OCI-LY3 (cell line): ENCODE data around the gene ATP2B3.
A peak's percentile ranks its signal among the peaks of the same experiment; 100 is the strongest.

Source experiments
- H2AFZ ChIP-seq: fragments of 200-600, 300-600 bp; shearing (Covaris generic); 2 replicates; pipeline ENCODE4 v1.6.0; 2014; ENCODE audit warnings: antibody characterized with exemption, low read depth, low read length
- H3K27ac ChIP-seq: fragments of 200-600, 300-600 bp; sonication (generic); 2 replicates; pipeline ENCODE4 v1.5.1; 2014; ENCODE audit warnings: mild to moderate bottlenecking, low read length, moderate library complexity, mixed read lengths
- H3K27me3 ChIP-seq: fragments of 200-600, 300-600 bp; sonication (generic); 2 replicates; pipeline ENCODE4 v1.6.1; 2014; ENCODE audit warnings: low read depth, low read length, mixed read lengths
- H3K36me3 ChIP-seq: fragments of 200-600, 300-600 bp; sonication (generic); replicated peaks from 2 replicates; pipeline ENCODE3; 2014; ENCODE audit warnings: low read depth, low read length, mixed read lengths
- H3K4me1 ChIP-seq: fragments of 300-600, 200-600 bp; sonication (generic); 2 replicates; pipeline ENCODE4 v1.6.1; 2014; ENCODE audit warnings: low read length, mixed read lengths
- H3K4me2 ChIP-seq: fragments of 200-600, 300-600 bp; sonication (generic); 2 replicates; pipeline ENCODE4 v1.6.1; 2014; ENCODE audit warnings: low read length, mixed read lengths
- H3K4me3 ChIP-seq: fragments of 300-600, 200-600 bp; sonication (generic); 2 replicates; pipeline ENCODE4 v1.5.1; 2014; ENCODE audit warnings: antibody characterized with exemption, mild to moderate bottlenecking, low read length, moderate library complexity
- H3K79me2 ChIP-seq: fragments of 300-600, 200-600 bp; shearing (Covaris generic); 2 replicates; pipeline ENCODE4 v1.6.1; 2014; ENCODE audit warnings: mild to moderate bottlenecking, low read length, mixed read lengths
- H3K9ac ChIP-seq: fragments of 300-600, 200-600 bp; shearing (Covaris generic); 2 replicates; pipeline ENCODE4 v1.6.0; 2014; ENCODE audit warnings: mild to moderate bottlenecking, low read length, moderate library complexity
- H3K9me3 ChIP-seq: fragments of 200-600, 300-600 bp; shearing (Covaris generic); 2 replicates; pipeline ENCODE4 v1.6.1; 2014; ENCODE audit warnings: low read length, mixed read lengths; ENCODE audit not compliant: insufficient read depth
- H4K20me1 ChIP-seq: fragments of 200-600, 300-600 bp; sonication (generic); 2 replicates; pipeline ENCODE4 v1.6.1; 2016; ENCODE audit warnings: low read length, mixed read lengths; ENCODE audit not compliant: insufficient read depth
- EZH2phosphoT487 ChIP-seq: fragments of 200-600 bp; shearing (Covaris generic); IDR thresholded peaks from 2 replicates; pipeline ENCODE4 v1.6.1; 2018; ENCODE audit warnings: antibody characterized with exemption, mixed run types, low read depth
- TF ChIP-seq, protein P1 (sequence below): fragments of 200-600, 300-600 bp; sonication (generic); IDR thresholded peaks from 2 replicates; pipeline ENCODE4 v1.5.1; 2014; ENCODE audit warnings: antibody characterized with exemption, low read length, low read depth

Gene ATP2B3

DNA sequence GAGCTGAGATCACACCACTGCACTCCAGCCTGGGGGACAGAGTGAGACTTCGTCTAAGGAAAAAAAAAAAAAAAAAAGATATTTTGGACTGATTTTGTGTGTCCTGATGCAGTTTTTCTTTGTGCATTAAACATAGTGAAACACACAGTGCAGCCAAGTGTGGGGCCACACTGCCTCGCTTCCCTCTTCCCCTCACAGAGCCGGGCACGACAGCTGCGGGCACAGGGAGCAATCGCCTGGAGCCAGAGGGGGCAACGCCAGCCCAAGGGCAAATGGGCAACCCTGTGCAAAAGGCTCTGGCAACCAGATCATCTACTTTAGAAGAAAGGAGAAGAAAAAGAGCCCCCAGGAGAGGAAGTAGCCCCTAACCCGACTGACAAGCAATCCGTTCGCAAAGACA, 95.0 kb downstream of the ATP2B3 start:
- peak overlapping the region; percentile 84 for H3K4me2 ChIP-seq
- H2AFZ ChIP-seq, result no peak overlapping the region
- H3K27ac ChIP-seq, result no peak overlapping the region
- no peaks in the 10 kb centered on the region for H3K9me3 ChIP-seq
- H4K20me1 ChIP-seq, result no peaks in the 10 kb centered on the region
- H3K4me1 ChIP-seq, result peaks cover 36% of the 10 kb centered on the region
- no peaks in the 10 kb centered on the region for H3K36me3 ChIP-seq
- H3K4me3 ChIP-seq, result peak overlapping the region; percentile 66
- H3K27me3 ChIP-seq, result peaks cover 44% of the 10 kb centered on the region
- H3K79me2 ChIP-seq, result no peaks in the 10 kb centered on the region
- TF ChIP-seq EZH2phosphoT487, result no peak
- TF ChIP-seq, protein P1, sequence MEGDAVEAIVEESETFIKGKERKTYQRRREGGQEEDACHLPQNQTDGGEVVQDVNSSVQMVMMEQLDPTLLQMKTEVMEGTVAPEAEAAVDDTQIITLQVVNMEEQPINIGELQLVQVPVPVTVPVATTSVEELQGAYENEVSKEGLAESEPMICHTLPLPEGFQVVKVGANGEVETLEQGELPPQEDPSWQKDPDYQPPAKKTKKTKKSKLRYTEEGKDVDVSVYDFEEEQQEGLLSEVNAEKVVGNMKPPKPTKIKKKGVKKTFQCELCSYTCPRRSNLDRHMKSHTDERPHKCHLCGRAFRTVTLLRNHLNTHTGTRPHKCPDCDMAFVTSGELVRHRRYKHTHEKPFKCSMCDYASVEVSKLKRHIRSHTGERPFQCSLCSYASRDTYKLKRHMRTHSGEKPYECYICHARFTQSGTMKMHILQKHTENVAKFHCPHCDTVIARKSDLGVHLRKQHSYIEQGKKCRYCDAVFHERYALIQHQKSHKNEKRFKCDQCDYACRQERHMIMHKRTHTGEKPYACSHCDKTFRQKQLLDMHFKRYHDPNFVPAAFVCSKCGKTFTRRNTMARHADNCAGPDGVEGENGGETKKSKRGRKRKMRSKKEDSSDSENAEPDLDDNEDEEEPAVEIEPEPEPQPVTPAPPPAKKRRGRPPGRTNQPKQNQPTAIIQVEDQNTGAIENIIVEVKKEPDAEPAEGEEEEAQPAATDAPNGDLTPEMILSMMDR, result no peak
- H3K9ac ChIP-seq, result 0 out of 2 replicates have a peak overlapping the region, but pooled peaks have one; percentile 22

DNA sequence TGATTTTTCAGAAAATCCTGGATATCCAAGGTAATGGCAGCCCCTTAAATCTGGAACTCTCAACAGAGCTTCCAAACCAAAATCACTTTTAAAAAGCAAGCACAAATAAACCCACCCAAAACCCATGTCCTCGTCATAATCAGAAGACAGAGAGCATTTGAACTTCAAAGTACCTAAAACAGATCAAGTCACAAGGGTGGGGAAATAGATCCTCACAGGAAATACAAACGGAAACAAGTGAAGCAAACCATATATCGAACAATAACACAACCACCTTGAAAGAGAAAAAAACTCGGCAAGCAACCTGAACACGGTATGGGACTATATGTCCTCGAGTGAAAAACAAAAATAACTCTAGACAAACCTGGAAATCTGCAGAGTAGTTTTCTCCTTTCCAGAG, 97.4 kb downstream of the ATP2B3 start:
- H3K9ac ChIP-seq, result no peak overlapping the region
- H4K20me1 ChIP-seq, result no peaks in the 10 kb centered on the region
- H3K4me3 ChIP-seq, result no peak overlapping the region
- H3K79me2 ChIP-seq, result no peaks in the 10 kb centered on the region
- no peak overlapping the region for H3K4me2 ChIP-seq
- H3K36me3 ChIP-seq, result no peaks in the 10 kb centered on the region
- H3K9me3 ChIP-seq, result no peaks in the 10 kb centered on the region
- peaks cover 55% of the 10 kb centered on the region for H3K27me3 ChIP-seq
- TF ChIP-seq EZH2phosphoT487, result no peak
- TF ChIP-seq, protein P1, result no peak
- no peak overlapping the region for H3K27ac ChIP-seq
- H3K4me1 ChIP-seq, result peaks cover 31% of the 10 kb centered on the region
- H2AFZ ChIP-seq, result no peak overlapping the region

DNA sequence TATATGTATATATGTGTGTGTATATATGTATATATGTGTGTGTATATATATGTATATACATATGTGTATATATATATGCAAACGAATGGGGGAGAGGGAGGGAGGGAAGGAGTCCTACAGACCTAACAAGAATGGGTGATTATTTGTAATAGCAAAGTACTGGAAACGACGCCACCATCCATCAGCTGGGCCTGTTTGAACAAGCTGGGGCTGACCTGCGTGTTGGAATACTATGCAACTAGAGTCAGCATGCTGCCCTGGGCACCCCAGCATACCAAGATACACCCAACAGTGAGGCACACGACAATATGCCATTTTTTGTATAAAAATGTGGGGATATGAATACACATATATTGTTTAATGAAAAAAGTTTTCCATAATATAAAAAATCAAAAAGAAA, 103.1 kb downstream of the ATP2B3 start:
- H3K4me1 ChIP-seq, result no peaks in the 10 kb centered on the region
- no peak overlapping the region for H3K4me3 ChIP-seq
- H3K9ac ChIP-seq, result no peak overlapping the region
- no peaks in the 10 kb centered on the region for H3K9me3 ChIP-seq
- H3K27ac ChIP-seq, result no peak overlapping the region
- H4K20me1 ChIP-seq, result no peaks in the 10 kb centered on the region
- no peaks in the 10 kb centered on the region for H3K79me2 ChIP-seq
- TF ChIP-seq, protein P1, result no peak
- TF ChIP-seq EZH2phosphoT487, result no peak
- H2AFZ ChIP-seq, result no peak overlapping the region
- H3K4me2 ChIP-seq, result no peak overlapping the region
- peaks cover 27% of the 10 kb centered on the region for H3K27me3 ChIP-seq
- H3K36me3 ChIP-seq, result no peaks in the 10 kb centered on the region

DNA sequence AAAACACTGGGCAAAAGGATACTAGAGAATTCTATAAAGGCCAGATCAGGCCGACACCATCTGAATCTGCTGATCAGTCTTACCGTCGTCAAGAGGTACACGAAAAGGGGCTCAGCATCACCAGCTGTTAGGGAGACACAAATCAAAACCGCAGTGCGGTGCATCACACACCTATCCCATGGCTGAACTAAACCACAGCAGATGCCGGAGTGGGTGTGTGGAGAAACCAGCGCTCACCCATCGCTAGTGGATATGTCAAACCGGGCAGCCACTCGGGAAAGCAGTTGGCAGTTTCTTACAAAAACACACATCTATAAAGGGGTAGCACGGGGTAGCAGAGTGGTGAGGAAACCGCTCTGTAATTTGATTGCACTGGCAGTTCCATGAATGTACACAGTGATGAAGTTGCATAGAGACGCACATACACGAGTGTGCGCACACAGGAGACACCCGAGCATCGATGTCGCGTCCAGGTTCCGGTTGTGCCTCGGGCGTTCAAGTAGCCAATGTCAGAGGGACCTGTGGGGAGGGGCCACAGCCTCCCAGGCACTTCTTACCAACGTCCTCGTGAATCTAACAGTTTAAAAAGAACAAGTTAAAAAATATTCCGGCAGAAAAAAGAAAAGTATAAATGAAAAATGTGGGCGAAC, 104.6 kb downstream of the ATP2B3 start:
- TF ChIP-seq, protein P1, result no peak
- no peak for TF ChIP-seq EZH2phosphoT487
- H3K27ac ChIP-seq, result no peak overlapping the region
- H2AFZ ChIP-seq, result no peak overlapping the region
- H3K27me3 ChIP-seq, result peaks cover 14% of the 10 kb centered on the region
- no peaks in the 10 kb centered on the region for H3K9me3 ChIP-seq
- H3K4me2 ChIP-seq, result no peak overlapping the region
- H3K4me1 ChIP-seq, result no peaks in the 10 kb centered on the region
- no peak overlapping the region for H3K4me3 ChIP-seq
- H3K36me3 ChIP-seq, result no peaks in the 10 kb centered on the region
- no peaks in the 10 kb centered on the region for H3K79me2 ChIP-seq
- no peak overlapping the region for H3K9ac ChIP-seq
- H4K20me1 ChIP-seq, result no peaks in the 10 kb centered on the region
